ENCODE measurements around the gene UQCRC1.

- TF ChIP-seq POLR2A (IDR thresholded peaks at IDR 0.05) (no peak), CTCF (IDR thresholded peaks at IDR 0.05) (no peak)
Observed at GRCh38 chr3:48552111-48552951, 57.1 kb downstream of the UQCRC1 start.

Data from breast epithelium (tissue), 3 donors.